GM12874 (cell line): ENCODE data around the gene FADS2.

Experiments used
- CTCF ChIP-seq: IDR thresholded peaks from 2 replicates; pipeline ENCODE4 v1.5.1; 2011; ENCODE audit warnings: low read depth, mild to moderate bottlenecking, control low read depth, low read length, moderate library complexity; ENCODE audit not compliant: insufficient read depth

FADS2 gene

GRCh38 chr11:61797263-61797944, 30.7 kb upstream of the FADS2 start:
- TF ChIP-seq CTCF = peak; percentile 65

DNA sequence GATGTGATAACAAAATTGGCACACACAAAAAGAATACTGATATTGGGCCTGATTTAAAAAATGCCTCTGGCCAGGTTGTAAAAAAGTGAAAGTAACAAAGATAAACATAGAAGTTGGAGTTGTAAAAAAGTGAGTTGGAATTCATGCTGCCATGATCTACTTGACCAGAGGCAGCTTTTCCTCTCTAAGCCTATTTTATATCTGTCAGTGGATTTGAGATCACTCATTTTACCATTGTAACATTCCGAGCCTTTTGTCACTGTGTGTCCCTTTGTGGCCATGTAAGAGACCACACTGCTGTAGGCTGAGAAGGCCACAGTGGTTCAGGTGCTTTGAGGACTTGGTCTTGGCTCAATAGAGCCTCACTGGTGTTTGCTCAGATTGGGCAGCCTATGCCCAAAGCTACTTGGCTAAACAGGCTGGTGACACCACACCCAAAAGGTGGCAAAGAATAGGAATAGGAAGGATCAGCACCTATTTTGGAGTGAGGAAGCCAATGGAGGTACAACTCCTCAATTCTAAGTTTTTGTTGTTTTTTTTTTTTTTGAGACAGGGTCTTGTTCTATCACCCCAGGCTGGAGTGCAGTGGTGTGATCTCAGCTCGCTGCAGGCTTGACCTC, 28.3 kb upstream of the FADS2 start:
- no peak for TF ChIP-seq CTCF

- no peak for TF ChIP-seq CTCF
These were observed 27.5 kb upstream of the FADS2 start for GRCh38 chr11:61800331-61801281.

GRCh38 chr11:61802605-61803004, 25.5 kb upstream of the FADS2 start:
- TF ChIP-seq CTCF = no peak

DNA sequence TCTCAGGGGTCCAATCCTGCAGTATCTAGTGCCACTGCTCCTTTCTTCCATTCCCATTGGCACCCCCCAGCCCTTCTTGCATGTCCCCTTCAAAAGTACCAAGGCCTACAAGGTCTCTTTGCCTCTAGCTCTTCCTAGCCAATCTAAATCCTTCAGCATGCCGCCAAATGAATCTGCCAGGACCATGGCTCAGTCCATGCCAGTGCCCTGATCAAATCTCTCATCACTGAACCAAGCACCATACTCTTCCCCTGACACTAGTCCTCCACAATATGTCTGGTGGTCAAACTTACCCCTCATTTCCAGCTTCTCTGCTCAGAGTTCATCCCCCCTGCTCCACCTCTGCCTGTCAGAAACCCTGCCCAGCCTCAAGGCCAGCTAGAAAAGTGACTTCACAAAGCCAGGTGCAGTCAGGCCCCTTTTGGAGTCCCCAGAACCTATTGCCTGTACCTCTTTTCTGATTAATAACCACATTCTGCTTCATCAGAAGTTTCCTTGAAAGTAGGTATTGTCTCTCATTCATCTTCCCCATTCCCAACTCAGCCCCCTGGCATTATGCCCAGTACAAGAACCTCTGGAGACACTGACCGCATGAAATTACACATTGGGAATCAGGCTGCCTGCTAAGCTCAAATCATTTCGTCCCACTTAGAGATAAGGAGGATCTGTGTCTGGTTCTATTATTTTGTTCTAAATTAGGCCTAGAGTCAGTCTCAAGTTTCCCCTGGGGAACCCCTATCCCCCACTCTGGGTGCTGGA, 24.0 kb upstream of the FADS2 start:
- no peak for TF ChIP-seq CTCF

GRCh38 chr11:61805146-61805545, 23.0 kb upstream of the FADS2 start:
- no peak for TF ChIP-seq CTCF
